Urinary bladder (tissue), 4 donors: ENCODE measurements around the gene CSTF1. TPM values are rescaled to one million over a fixed set of nuclear protein-coding genes. Genes with fewer than 3 reads are reported as not detected.

ENCODE experiments used
- DNase-seq: peaks from one replicate; pipeline ENCODE4 v3.0.0-alpha.2; 2015; ENCODE audit errors: extremely low spot score
- H3K27ac ChIP-seq: one replicate; pipeline ENCODE4 v1.5.1; 2013; ENCODE audit warnings: low read depth, mild to moderate bottlenecking, moderate library complexity
- H3K36me3 ChIP-seq: one replicate; pipeline ENCODE4 v1.6.1; 2013; ENCODE audit warnings: mild to moderate bottlenecking, moderate library complexity; ENCODE audit not compliant: insufficient read depth
- H3K4me1 ChIP-seq: one replicate; pipeline ENCODE4 v1.6.1; 2013; ENCODE audit warnings: mild to moderate bottlenecking, moderate library complexity; ENCODE audit not compliant: insufficient read depth
- H3K4me3 ChIP-seq: one replicate; pipeline ENCODE4 v1.5.1; 2013; ENCODE audit warnings: low read depth, low read length
- WGBS: extraction: QIAGEN DNeasy Blood & Tissue Kit; methylation state at CpG from one replicate; pipeline ENCODE4 v1.1.7; 2013; 5-methylcytosine and 5-hydroxymethylcytosine counted together
- polyA plus RNA-seq: library from polyadenylated mRNA; stranded (reverse); fragments of 200-250 nt; gene quantifications from one replicate; pipeline ENCODE4 v1.2.3, GENCODE V29; 2013
- total RNA-seq: library from RNA; depleted of rRNA; stranded (reverse); fragments of >200 nt; gene quantifications from one replicate; pipeline ENCODE4 v1.2.3, GENCODE V29; 2014
- donor health status: healthy with polysubstance abuse.
- donor health status: healthy.

CSTF1 gene
- total and polyA plus RNA-seq, 2 donors = 18.8 to 40.8 TPM

DNA sequence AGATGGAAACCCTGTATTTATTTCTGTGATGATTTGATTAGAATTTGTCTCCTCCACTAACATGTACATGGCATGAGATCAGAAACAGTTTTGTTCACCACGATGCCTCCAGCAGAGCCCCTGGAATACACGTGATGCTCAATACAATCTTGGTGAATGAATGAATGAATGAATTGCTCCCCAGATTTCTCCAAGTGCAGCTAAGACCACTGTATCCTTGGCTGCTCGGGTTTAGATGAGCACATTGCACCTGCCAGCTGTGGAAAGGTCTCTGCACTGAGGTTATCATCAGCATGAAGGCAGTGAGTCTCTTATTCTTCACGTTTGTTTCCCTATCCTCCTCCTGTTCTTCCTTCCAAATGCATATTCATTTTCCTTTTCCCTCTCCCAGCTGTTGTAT is 37.5 kb downstream of the CSTF1 start:
- H3K36me3 ChIP-seq = no peaks in the 10 kb centered on the region
- WGBS = 41% methylated on average over 4 of the region's 4 CpGs

DNA sequence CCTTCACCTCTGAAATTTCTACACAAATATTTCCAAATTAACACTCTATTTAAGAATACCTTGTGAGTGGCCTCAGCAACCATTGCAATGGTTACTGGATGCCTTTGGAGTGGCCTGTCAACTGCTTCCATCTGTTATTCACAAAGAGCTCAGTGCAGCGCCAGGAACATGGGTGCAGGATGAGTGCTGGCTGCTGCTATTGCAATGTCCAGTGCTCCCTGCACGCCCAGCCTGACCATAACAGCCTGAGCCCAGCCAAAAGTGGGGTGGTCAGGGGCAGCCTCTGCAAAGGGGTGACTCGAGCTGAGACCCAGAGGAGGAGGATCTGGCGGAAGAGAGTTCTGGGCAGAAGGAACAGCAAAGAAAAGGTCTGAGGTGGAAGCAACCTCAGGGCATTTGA is 38.0 kb downstream of the CSTF1 start:
- H3K4me1 ChIP-seq = no peaks in the 10 kb centered on the region

More for the DNA sequence above, 37.5 kb downstream of the CSTF1 start:
- DNase-seq = no peak
- no peaks in the 10 kb centered on the region for H3K4me1 ChIP-seq
- H3K27ac ChIP-seq = no peak overlapping the region
- no peak overlapping the region for H3K4me3 ChIP-seq

DNA sequence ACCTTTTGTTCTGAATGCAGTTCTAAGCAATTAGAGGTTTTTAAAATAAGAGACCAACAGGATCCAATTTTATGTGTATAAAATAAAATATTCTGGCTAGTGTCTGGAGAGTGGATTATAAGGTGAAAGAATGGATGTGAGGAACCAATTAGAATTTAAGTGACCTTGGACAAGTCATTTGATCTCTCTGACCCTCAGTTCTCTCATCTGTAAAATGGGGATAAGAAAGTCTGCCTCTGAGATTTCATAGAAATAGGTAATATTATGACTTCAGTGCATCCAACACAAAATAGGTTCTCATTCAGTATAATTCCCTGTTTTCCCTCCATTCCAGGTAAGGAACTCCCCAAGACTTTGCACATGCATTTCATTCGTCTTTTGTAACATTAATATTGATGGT is 38.5 kb downstream of the CSTF1 start:
- H3K36me3 ChIP-seq = no peaks in the 10 kb centered on the region
- no peak for DNase-seq
- 83% methylated on average over 1 of the region's 1 CpG for WGBS
- no peak overlapping the region for H3K4me3 ChIP-seq
- no peak overlapping the region for H3K27ac ChIP-seq
- no peaks in the 10 kb centered on the region for H3K4me1 ChIP-seq

More for the DNA sequence above, 38.0 kb downstream of the CSTF1 start:
- H3K27ac ChIP-seq = no peak overlapping the region
- H3K36me3 ChIP-seq = no peaks in the 10 kb centered on the region
- WGBS = 54% methylated on average over 4 of the region's 4 CpGs
- no peak for DNase-seq
- H3K4me3 ChIP-seq = no peak overlapping the region

DNA sequence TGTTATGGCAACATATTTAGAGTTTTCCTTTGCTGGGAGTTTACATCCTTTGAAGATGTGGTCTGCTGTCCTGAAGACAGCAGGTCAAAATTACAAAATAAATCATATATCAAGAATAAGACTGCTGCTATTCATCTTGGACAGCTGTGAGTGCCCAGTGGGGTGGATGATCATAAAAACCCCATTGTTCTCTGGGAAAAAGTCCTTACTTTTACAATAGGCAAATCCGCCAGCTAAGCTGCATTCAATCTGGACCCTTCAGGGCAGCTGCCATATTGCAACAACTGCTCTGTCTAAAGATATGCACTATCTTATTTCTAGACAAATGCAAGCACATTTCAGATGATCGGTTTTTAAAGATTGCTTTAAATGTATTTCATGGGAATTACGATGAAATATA is 39.0 kb downstream of the CSTF1 start:
- DNase-seq = no peak
- Histone ChIP-seq H3K36me3 (no peaks in the 10 kb centered on the region), H3K27ac (no peak overlapping the region), H3K4me3 (no peak overlapping the region), H3K4me1 (no peaks in the 10 kb centered on the region)
- 76% methylated on average over 3 of the region's 3 CpGs for WGBS

DNA sequence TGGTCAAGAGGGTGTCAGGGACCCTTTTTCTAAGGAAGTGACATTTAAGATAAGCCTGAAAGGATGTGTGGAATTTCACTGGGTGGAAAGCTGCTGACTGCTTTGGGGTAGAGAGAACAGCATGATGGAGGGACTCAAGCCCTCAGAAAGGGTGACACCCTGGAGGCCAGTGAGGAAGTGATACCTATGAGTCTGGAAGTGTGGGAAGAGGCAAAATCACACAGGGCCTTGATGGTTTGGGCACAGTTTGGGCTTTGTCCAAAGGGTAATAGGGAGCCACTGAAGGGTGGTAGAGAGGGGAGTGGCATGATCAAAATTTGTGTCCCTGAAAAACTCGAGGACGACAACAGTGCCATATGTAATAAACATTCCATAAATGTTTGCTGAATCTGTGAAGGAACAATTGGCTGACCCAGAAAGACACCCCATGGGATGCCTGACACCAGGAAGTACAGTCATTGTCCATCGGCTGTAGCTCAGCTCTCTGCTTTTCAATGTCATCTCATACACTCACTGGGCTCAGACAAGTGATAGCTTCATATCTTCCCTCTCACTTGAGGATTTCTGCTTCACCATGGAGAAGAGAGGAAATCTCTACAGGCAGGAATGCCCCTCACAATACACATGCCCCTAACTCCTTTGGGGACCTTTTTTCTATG is 40.9 kb downstream of the CSTF1 start:
- WGBS = 28% methylated on average over 3 of the region's 3 CpGs
- DNase-seq = no peak
- no peak overlapping the region for H3K27ac ChIP-seq

DNA sequence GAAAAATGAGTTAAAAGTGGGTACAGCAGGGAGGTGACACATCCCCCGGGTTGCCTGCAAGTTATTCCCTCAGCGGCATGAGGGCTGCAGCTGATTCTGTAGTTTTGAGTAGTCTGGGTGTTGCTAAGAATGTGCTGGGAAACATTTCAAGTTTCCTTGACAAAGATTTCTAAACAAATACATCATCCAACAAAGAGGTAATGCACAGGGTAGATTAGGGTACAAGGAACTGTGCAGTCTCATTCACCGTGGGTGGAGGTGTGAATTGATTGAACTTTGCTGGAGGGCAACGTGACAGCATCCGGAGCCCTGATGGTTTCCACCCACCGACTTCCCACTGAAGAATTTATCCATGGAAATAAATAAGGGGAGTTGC is 41.4 kb downstream of the CSTF1 start:
- Histone ChIP-seq H3K36me3 (no peaks in the 10 kb centered on the region), H3K4me3 (no peak overlapping the region), H3K4me1 (no peaks in the 10 kb centered on the region), H3K27ac (no peak overlapping the region)
- DNase-seq = no peak
- 25% methylated on average over 6 of the region's 6 CpGs for WGBS

More for the DNA sequence above, 40.9 kb downstream of the CSTF1 start:
- H3K4me1 ChIP-seq = no peaks in the 10 kb centered on the region
- H3K4me3 ChIP-seq = no peak overlapping the region
- H3K36me3 ChIP-seq = no peaks in the 10 kb centered on the region

DNA sequence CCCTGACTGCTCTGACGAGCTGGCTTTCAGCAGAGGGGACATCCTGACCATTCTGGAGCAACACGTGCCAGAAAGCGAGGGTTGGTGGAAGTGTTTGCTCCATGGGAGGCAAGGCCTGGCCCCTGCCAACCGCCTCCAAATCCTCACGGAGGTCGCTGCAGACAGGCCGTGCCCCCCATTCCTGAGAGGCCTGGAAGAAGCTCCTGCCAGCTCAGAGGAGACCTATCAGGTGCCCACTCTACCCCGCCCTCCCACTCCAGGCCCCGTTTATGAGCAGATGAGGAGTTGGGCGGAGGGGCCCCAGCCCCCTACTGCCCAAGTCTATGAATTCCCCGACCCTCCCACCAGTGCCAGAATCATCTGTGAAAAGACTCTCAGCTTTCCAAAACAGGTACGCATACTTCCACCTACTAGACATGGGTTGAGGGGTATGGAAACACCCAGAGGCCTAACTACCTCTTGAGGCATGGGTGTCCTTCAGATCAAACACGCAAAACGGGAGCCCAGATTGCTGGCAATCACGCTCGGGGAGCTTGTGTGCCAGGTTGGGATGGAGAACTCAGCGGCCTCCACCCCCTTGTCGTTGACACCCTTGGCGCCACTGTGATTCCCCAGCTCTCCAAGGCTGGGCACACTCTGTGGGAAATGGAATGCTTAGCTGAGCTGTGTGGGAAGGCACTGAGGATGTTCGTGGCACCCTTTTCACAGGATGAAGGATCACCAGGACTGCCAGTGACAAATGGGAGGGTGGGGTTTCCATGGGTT is 44.9 kb downstream of the CSTF1 start:
- Histone ChIP-seq H3K4me3 (no peak overlapping the region), H3K27ac (no peak overlapping the region), H3K36me3 (no peaks in the 10 kb centered on the region), H3K4me1 (no peaks in the 10 kb centered on the region)
- DNase-seq = no peak
- WGBS = 88% methylated on average over 20 of the region's 20 CpGs

DNA sequence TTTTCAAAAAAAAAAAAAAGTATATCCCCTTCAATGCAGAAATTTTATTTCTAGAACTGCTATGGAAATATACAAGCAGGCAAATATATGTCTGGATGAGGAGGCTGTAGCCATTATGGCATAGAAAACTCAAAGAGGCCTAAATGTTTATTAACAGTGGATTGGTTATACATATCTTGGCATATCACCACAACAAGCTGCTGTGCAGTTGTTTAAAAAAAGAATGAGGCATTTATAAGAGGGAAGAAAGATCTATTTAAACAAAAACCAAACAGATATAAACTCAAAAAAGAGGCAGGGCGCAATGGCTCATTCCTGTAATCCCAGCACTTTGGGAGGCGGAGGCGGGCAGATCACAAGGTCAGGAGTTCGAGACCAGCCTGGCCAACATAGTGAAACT is 45.8 kb downstream of the CSTF1 start:
- H3K27ac ChIP-seq = no peak overlapping the region
- no peaks in the 10 kb centered on the region for H3K36me3 ChIP-seq
- no peak for DNase-seq
- H3K4me1 ChIP-seq = no peaks in the 10 kb centered on the region
- 77% methylated on average over 4 of the region's 4 CpGs for WGBS
- no peak overlapping the region for H3K4me3 ChIP-seq

DNA sequence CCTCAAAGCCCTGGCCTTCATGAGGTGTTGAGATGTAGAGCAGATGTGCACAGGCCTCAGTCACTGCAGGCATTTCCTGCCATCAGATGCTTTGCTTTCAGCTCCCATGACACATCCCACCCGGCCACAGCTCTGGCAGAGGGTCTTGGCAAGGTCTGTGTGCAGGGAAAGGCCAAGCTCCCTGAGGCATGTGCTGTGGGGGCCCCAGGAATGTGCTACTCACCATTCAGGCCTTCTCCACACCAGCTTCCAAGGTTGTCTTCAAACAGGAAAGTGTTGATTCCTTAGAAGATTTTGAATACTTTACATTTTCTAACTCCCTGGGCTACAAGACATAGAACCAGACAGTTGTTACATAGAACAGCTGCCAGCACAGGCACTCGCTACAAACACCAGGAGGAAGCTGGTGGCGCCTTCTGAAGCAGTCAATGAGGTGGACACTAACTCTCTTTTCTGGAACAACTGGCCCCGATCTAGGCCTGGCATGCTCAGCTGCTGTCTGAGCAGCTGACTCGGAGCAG is 47.4 kb downstream of the CSTF1 start:
- Histone ChIP-seq H3K36me3 (no peaks in the 10 kb centered on the region), H3K27ac (no peak overlapping the region), H3K4me1 (no peaks in the 10 kb centered on the region), H3K4me3 (no peak overlapping the region)
- 28% methylated on average over 5 of the region's 5 CpGs for WGBS
- DNase-seq = no peak

DNA sequence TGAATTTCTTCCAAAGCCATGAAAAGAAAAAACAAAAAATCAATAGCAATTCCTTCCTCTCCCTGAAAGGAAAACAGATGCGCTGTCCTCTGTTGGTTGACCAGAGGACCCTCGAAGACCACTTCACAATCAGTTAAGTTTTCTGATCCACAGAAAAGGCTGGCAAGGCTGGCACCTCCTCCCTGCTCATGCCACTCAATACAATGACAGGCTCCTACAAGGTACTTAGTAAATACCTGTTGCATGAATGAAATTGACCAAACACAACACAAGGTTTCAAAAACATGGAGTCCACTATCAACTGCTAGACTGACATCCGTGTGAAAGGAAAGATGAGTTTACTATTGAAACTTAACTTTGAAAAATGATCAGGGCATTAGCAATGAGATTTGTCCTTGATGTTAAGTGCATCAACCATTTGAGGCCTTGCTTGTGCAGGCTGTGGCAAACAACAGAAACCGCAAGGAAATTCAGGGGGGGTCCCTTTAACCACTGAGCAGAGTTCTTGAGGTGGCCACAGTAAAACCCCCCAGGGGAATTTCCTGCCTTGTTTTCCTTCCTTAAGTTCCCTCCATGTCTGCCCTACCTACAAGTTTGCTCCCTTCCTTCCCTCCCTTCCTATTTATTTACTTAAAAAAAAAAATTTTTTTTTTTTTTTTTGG is 48.0 kb downstream of the CSTF1 start:
- 79% methylated on average over 4 of the region's 4 CpGs for WGBS
- H3K4me1 ChIP-seq = no peaks in the 10 kb centered on the region
- H3K36me3 ChIP-seq = no peaks in the 10 kb centered on the region
- no peak overlapping the region for H3K27ac ChIP-seq
- no peak for DNase-seq
- no peak overlapping the region for H3K4me3 ChIP-seq

DNA sequence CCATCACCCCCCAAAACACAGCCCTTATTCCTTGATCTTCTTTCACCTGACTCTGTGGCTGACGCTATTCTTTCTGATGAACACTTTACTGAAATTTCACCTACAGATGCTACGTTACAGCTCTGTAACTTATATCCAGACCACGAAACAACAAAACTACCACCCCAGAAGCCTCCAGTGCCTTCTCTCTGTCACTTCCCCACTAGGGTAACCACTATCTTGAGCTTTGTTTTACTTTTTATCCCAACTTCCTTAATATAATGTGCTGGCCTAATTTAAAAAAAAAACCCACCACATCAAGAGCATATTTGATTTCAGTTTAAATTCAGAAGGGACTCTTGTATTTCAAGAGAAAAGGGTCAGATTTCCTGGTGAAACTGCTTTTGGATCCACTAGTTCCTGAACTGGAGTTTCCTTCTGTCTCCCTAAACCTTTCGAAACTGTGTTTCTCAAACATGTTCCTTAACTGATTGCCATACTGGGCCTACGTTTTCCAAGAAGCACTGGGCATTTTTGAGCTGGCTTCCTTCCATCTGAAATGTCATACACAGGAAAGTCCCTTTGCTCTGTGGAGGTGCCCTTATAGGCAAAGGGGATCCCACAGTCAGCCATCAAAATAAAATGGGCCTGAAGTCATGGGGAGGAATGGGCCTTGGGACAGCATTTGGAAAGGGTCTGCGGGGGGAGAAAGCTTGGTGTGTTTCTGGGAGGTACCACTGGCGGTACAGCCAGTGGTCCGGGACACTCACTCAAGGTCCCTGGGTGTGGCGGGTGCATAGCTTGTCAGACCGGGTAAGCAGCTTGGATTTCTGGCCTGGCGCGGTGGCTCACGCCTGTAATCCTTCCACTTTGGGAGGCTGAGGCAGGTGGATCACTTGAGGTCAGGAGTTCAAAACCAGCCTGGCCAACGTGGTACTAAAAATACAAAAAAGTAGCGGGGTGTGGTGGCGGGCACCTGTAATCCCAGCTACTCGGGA is 50.2 kb downstream of the CSTF1 start:
- no peaks in the 10 kb centered on the region for H3K36me3 ChIP-seq
- no peaks in the 10 kb centered on the region for H3K4me1 ChIP-seq
- no peak overlapping the region for H3K27ac ChIP-seq
- no peak for DNase-seq
- H3K4me3 ChIP-seq = no peak overlapping the region
- 91% methylated on average over 17 of the region's 17 CpGs for WGBS

DNA sequence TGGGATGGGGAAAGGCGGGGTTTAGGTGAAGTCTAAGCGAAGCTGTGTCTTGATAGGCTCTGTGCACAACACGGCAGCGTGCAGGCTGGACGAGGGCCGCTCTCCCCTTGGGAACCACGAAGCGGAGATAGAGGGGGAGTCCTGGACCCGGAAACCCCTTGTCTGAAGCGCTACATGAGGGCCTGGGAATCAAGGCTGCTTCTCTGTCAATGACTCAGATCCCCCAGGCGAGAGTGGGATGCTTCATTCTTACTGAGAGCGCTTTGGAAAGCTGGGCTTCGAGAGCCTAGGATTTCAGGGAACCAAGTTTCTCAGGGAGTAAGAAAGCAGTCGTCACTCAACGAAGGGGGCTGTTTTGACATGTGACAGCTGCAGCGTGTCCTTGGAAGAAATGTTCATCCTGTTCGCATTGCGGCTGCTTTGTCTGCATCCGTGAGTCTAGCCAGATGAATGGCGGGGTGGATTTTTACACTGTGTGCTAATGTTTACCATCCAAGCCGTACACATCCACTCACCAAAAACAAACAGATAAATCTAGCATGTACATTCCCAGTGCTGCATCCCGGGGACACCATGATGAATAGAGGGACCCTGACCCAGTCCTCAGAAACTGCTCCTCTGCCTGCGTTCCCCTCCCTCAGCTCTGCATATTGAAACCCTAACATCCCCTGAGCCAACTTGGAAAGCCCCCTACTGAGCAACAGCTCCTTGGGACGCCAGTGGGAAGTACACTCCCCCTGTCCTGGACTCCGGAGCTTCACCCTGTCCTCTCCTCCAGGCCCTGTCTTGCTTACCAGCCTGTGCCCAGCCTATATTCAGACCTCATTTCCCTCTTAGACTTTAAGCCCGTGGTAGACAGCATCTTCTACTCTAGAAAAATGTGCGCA is 51.5 kb downstream of the CSTF1 start:
- no peak for DNase-seq
- Histone ChIP-seq H3K4me1 (no peaks in the 10 kb centered on the region), H3K4me3 (no peak overlapping the region), H3K36me3 (no peaks in the 10 kb centered on the region), H3K27ac (no peak overlapping the region)
- 53% methylated on average over 27 of the region's 27 CpGs for whole genome bisulfite sequencing
